PC-9 (cell line): Measurements from ENCODE around the gene SERAC1. TPM values are rescaled to one million over a fixed set of nuclear protein-coding genes. Genes with fewer than 3 reads are reported as not detected.

ENCODE experiments used
- BruUV-seq: library from RNA; stranded (reverse); fragments of 400-500 nt; replicated peaks from 2 replicates; lab custom pipeline; 2021; lab: Mats Ljungman, UMichigan
- CTCF ChIA-PET: fragments of 300-600 bp; sonication (Branson Sonifier 250); formaldehyde crosslinking; loops from one replicate; lab custom pipeline; 2022; ENCODE audit warnings: antibody characterized with exemption; lab: Charles Lee
- POLR2A ChIA-PET: fragments of 300-600 bp; sonication (Branson Sonifier 250); formaldehyde crosslinking; loops from one replicate; lab custom pipeline; 2022; ENCODE audit warnings: antibody characterized with exemption; ENCODE audit not compliant: unreplicated experiment; lab: Charles Lee
- DNase-seq, 2 experiments: peaks; one replicate each; pipeline versions ENCODE4 v3.0.0 to v3.0.0-alpha.2; 2015 to 2022; ENCODE audit warnings: mixed read lengths in 1 of 2
- H2AFZ ChIP-seq: fragments of 200-600 bp; sonication (generic); 2 replicates; pipeline ENCODE4 v1.8.1; 2017; ENCODE audit warnings: antibody characterized with exemption
- H3F3A ChIP-seq: fragments of 200-600 bp; sonication (generic); 2 replicates; pipeline ENCODE4 v1.8.1; 2017; ENCODE audit warnings: antibody characterized with exemption, mild to moderate bottlenecking, low read depth; ENCODE audit not compliant: insufficient read depth
- H3K27ac ChIP-seq: fragments of 200-600 bp; sonication (generic); 2 replicates; pipeline ENCODE4 v1.6.1; 2016; ENCODE audit warnings: mixed run types
- H3K27me3 ChIP-seq: fragments of 200-600 bp; sonication (generic); 2 replicates; pipeline ENCODE4 v1.6.1; 2016; ENCODE audit warnings: low read depth, mixed run types; ENCODE audit not compliant: insufficient read depth
- H3K36me3 ChIP-seq: fragments of 200-600 bp; sonication (generic); 2 replicates; pipeline ENCODE4 v1.6.1; 2016; ENCODE audit warnings: low read depth, mixed run types
- H3K4me1 ChIP-seq: fragments of 200-600 bp; sonication (generic); replicated peaks from 2 replicates; pipeline ENCODE4 v1.6.1; 2016; ENCODE audit warnings: mixed run types; ENCODE audit not compliant: insufficient read depth
- H3K4me2 ChIP-seq: fragments of 200-600 bp; sonication (generic); 2 replicates; pipeline ENCODE4 v1.6.1; 2017; ENCODE audit warnings: mixed run types
- H3K4me3 ChIP-seq: fragments of 200-600 bp; sonication (generic); 2 replicates; pipeline ENCODE4 v1.6.1; 2016; ENCODE audit warnings: mixed run types
- H3K79me2 ChIP-seq: fragments of 200-600 bp; sonication (generic); 2 replicates; pipeline ENCODE4 v1.6.1; 2017; ENCODE audit warnings: low read depth, mixed run types
- H3K9me2 ChIP-seq: fragments of 200-600 bp; sonication (generic); 2 replicates; pipeline ENCODE4 v1.8.1; 2017; ENCODE audit warnings: mild to moderate bottlenecking; ENCODE audit not compliant: insufficient read depth
- H3K9me3 ChIP-seq: fragments of 200-600 bp; sonication (generic); 2 replicates; pipeline ENCODE4 v1.8.1; 2016; ENCODE audit warnings: low read depth; ENCODE audit not compliant: insufficient read depth
- H4K20me1 ChIP-seq: fragments of 200-600 bp; sonication (generic); 2 replicates; pipeline ENCODE4 v1.8.1; 2017; ENCODE audit not compliant: insufficient read depth
- EZH2 ChIP-seq: fragments of 200-600 bp; sonication (generic); IDR thresholded peaks from 2 replicates; pipeline ENCODE4 v1.8.0; 2017; ENCODE audit warnings: antibody characterized with exemption, low read depth
- intact Hi-C: fragments of 100-400 bp; cut with micrococcal nuclease; formaldehyde crosslinking; loops from one replicate; pipeline ENCODE4 v1.10.0; 2022; ENCODE audit not compliant: unreplicated experiment
- total RNA-seq: library from RNA; stranded (reverse); gene quantifications from 2 replicates; pipeline ENCODE4 v1.2.3, GENCODE V29; 2021
- TF ChIP-seq, protein P1 (sequence below): fragments of 200-600 bp; sonication (generic); conservative IDR thresholded peaks from 2 replicates; pipeline ENCODE4 v1.6.1; 2017; ENCODE audit warnings: mixed run types, antibody characterized with exemption, mild to moderate bottlenecking, moderate library complexity

The SERAC1 gene
- total RNA-seq, 1 experiment from 2014 or later = 4.9 TPM

DNA sequence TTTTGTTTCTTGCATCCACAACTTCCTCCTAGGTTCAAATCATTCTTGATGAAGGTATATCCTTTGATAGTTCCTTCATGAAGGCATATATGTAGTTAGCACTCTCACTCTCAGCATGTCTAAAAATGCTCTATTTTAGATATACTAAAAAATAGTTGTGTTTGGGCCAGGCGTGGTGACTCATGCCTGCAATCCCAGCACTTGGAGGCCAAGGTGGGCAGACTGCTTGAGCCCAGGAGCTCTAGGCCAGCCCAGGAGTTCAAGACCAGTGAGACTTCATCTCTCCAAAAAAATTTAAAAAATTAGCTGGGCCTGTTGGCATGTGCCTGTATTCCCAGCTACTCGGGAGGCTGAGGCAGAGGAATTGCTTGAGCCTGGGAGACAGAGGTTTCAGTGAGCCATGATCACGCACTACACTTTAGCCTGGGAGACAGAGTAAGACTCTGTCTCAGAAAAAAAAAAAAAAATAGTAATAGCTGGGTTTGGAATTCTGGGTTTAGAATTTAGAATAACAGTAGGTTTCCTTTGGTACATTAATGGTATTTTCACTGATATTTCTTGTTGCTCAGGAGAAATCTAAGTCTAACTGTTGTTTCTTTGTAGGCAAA lies 7.0 kb downstream of the SERAC1 start:
- no TSS peak for BruUV-seq
- TF ChIP-seq EZH2 = no peak
- TF ChIP-seq, protein P1, sequence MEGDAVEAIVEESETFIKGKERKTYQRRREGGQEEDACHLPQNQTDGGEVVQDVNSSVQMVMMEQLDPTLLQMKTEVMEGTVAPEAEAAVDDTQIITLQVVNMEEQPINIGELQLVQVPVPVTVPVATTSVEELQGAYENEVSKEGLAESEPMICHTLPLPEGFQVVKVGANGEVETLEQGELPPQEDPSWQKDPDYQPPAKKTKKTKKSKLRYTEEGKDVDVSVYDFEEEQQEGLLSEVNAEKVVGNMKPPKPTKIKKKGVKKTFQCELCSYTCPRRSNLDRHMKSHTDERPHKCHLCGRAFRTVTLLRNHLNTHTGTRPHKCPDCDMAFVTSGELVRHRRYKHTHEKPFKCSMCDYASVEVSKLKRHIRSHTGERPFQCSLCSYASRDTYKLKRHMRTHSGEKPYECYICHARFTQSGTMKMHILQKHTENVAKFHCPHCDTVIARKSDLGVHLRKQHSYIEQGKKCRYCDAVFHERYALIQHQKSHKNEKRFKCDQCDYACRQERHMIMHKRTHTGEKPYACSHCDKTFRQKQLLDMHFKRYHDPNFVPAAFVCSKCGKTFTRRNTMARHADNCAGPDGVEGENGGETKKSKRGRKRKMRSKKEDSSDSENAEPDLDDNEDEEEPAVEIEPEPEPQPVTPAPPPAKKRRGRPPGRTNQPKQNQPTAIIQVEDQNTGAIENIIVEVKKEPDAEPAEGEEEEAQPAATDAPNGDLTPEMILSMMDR = no peak
- no peak overlapping the region for H2AFZ ChIP-seq
- no peaks in the 10 kb centered on the region for H4K20me1 ChIP-seq
- no peak overlapping the region for H3K4me2 ChIP-seq
- H3K9me3 ChIP-seq = no peaks in the 10 kb centered on the region
- no peak overlapping the region for H3K27ac ChIP-seq
- H3K4me1 ChIP-seq = no peaks in the 10 kb centered on the region
- no peaks in the 10 kb centered on the region for H3K27me3 ChIP-seq
- H3K4me3 ChIP-seq = no peak overlapping the region
- no peaks in the 10 kb centered on the region for H3K36me3 ChIP-seq
- DNase-seq = no peak
- 0 out of 2 replicates have a peak, but pooled peaks cover 5% of the 10 kb centered on the region for H3K79me2 ChIP-seq
- POLR2A ChIA-PET = no interaction called here
- CTCF ChIA-PET = no interaction called here
- H3F3A ChIP-seq = no peaks in the 10 kb centered on the region; the same call in 1 of the 2 replicates
- no peaks in the 10 kb centered on the region for H3K9me2 ChIP-seq
- intact Hi-C loops = no loop called here

DNA sequence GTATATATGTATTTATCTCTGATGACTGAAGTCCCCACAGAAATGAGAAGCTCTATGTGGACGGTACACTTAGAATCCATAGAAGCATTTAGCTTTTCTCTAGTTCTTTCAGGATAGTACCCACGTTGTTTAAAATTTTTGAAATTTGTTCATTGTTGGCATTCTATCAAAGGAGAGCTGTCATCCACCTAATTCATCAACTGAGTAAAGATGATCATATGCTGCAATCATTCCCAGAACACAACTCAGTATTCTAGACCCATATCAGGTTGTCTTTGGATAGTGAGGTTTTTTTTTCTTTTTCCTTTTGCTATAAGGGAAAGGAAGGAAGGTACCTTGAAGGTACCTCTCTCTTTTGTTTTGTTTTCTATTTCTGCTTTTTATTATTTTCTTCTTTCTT lies 9.3 kb downstream of the SERAC1 start:
- H3K36me3 ChIP-seq = no peaks in the 10 kb centered on the region; the same call in 1 of the 2 replicates
- no peaks in the 10 kb centered on the region; the same call in 1 of the 2 replicates for H3F3A ChIP-seq
- no peaks in the 10 kb centered on the region for H3K27me3 ChIP-seq
- no peak overlapping the region for H3K27ac ChIP-seq
- no peak overlapping the region for H2AFZ ChIP-seq
- no peak overlapping the region for H3K4me2 ChIP-seq
- no peaks in the 10 kb centered on the region for H3K9me3 ChIP-seq
- H3K4me3 ChIP-seq = no peak overlapping the region
- no peak for DNase-seq
- POLR2A ChIA-PET = no interaction called here
- CTCF ChIA-PET = no interaction called here
- H3K4me1 ChIP-seq = no peaks in the 10 kb centered on the region
- no TSS peak for BruUV-seq
- intact Hi-C loops = no loop called here
- no peaks in the 10 kb centered on the region for H4K20me1 ChIP-seq
- TF ChIP-seq, protein P1 = no peak
- TF ChIP-seq EZH2 = no peak
- H3K9me2 ChIP-seq = no peaks in the 10 kb centered on the region
- no peaks in the 10 kb centered on the region for H3K79me2 ChIP-seq

- intact Hi-C loops = no loop called here
- Histone ChIP-seq H4K20me1 (no peaks in the 10 kb centered on the region), H3K27me3 (no peaks in the 10 kb centered on the region), H3K9me2 (no peaks in the 10 kb centered on the region), H3K79me2 (no peaks in the 10 kb centered on the region), H3K36me3 (no peaks in the 10 kb centered on the region; the same call in 1 of the 2 replicates), H3K27ac (no peak overlapping the region), H3K4me3 (no peak overlapping the region), H2AFZ (no peak overlapping the region), H3K4me1 (no peaks in the 10 kb centered on the region), H3K4me2 (no peak overlapping the region), H3K9me3 (no peaks in the 10 kb centered on the region), H3F3A (no peaks in the 10 kb centered on the region; the same call in 1 of the 2 replicates)
- ChIA-PET CTCF (no interaction called here), POLR2A (no interaction called here)
- BruUV-seq = no TSS peak
- no peak for DNase-seq
- no peak for TF ChIP-seq EZH2
- TF ChIP-seq, protein P1 = no peak
Measured at GRCh38 chr6:158158123-158158522, 9.9 kb downstream of the SERAC1 start.
